Stimulated activated CD8-positive, alpha-beta memory T cell treated with anti-CD3 and anti-CD28 coated beads, Interleukin-12 subunit alpha, Interleukin-12 subunit beta, amount 100 ng/mL, for 24 hours (primary cell): ENCODE results near the gene G3BP2.

Source experiments
- DNase-seq: peaks from one replicate; pipeline ENCODE4 v3.0.0-alpha.2; 2020; ENCODE audit errors: extremely low read depth

Gene G3BP2

DNA sequence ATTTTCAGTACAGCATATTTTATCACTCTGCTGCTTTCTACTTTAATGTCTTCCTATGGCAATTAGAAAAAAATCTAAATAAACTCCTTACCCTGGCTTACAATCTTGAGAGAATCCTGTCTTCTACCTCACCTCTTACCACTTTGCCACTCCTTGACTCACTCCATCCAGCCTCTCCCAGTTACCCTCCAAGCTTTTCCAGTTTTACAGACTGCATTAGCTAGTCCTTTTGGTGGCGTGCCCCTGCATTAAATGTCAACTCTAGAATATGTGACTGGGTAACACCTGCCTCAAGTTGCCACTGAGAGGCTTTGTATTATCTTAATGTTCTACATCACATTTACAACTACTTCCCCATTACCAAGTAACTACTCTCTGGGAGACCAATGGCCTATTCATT is 35.4 kb downstream of the G3BP2 start:
- DNase-seq: no peak

DNA sequence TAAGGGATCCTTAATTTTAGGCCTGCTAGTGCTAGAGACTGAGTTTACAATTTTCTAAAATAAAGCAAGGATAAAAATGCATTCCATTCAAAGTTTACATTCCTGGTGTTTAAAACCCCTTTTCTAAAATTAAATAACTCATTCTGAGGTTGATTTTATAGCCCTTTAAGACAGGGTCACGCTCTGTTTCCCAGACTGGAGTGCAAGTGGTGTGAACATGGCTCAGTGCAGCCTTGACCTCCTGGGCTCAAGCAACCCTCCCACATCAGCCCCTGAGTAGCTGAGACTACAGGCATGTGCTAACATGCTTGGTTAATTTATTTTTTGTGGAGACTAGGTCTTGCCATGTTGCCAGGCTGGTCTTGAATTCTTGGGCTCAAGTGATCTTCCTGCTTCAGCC is 36.0 kb downstream of the G3BP2 start:
- no peak for DNase-seq

DNA sequence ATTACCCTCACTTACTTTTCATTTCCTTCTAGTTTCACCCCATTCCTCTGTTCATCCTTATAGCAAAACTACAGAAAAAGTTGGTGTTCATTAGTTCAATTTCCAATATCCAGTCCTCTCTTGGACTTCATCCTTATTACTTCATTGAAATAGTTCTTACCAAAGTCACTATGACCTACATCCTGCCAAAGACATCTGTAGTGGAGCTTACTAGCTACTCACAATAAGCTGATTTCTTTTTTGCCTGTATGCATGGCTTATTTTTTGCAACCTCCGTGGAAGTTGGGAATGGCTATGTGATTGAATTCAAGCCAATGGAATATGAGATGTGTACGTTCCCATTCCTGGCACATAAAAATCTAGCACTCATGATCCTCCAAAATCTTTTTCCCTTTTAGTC is 38.3 kb downstream of the G3BP2 start:
- DNase-seq: no peak

DNA sequence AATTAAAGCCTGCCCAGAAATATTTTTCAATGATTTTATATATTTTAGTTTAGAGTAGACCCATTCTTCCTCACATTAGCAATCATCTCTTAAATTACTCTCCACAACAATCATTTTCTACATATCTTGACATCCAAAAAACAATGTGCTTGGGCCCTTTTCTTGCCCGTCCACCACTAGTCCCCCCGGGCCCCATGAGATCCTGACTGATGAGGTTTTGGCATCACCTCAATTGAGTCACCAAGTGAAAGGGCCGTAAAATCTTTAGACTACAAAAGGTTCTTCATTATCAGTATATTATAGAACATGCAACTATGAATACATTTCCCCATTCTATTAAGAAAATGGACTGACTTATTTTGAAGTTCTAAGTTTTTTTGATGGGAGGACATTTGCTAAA is 38.9 kb downstream of the G3BP2 start:
- no peak for DNase-seq

DNA sequence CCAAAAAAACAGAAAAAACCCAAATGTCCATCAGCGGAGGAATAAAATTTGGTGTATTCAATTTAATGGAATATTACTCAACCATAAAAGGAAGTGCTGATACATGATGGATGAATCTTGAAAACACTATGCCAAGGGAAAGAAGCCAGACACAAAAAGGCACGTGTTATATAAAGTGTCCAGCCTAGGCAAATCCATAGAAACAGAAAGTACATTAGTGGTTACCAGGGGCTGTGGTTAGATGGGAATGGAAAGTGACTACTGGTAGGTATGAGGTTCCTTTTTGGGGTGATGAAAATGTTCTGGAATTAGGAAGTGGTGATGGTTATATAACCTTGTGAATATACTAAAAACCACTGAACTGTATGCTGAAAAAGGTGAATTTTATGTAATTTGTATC is 39.4 kb downstream of the G3BP2 start:
- DNase-seq: no peak

DNA sequence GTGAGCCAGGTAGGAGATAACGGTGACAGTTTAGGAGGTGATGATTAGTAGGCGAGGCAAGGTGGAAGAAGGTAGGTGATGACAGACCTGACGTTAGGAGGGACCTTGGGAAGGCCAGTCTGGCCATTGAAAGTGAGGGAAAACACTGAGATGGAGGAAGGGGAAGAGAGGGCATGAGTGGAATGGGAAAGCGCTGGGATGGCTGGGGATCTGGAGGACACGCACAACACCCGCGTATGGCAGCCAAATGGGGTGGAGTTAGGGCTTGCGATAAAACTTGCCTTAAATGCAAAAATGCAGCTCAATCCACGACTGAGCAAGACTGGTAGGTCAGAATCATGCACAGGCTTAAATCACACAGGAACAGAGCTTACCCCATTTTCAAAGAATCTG is 42.3 kb downstream of the G3BP2 start:
- DNase-seq: no peak

DNA sequence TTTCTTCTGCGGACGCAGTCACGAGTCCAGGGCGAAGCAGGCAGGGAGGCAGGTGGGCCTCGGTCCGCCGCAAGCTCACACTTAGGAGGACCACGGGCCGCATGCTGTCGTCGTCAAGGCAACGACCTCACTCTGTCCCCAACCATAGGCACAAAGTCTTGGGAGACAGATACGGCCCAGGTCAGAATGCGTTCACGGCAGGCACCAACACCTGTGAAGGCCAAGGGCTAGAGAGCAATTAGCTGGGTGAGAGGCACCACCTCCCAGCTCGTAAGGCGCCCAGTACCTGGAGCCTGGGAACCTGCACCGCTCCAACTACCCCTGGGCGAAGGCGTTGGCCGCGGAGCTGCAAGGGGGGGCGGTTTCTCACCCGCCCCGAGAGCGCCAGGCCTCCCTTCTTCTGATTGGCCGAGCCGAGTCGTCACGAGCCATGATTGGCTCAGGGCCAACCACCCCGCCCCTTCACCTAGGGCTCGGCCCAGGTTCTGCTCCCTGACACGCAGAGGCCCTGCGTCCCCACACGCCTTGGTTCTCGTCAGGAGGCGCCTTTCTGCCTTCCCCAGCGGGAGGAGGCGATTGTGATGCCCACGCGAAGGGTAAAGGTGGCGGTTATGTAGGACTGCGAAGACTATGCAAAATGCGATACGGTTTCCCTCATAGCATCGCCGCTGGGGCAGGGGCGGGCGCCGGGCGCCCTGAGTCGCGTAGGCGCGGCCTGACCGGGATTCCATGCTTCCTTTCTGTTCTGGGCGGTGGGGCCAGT is 42.9 kb downstream of the G3BP2 start, which contains the start of gene CDKL2:
Gene CDKL2, minus strand, starts transcription at position 355 of the 763 bp plus-strand sequence. CDS start 4,540 bp downstream, outside the sequence.
- peak; percentile 69 for DNase-seq

DNA sequence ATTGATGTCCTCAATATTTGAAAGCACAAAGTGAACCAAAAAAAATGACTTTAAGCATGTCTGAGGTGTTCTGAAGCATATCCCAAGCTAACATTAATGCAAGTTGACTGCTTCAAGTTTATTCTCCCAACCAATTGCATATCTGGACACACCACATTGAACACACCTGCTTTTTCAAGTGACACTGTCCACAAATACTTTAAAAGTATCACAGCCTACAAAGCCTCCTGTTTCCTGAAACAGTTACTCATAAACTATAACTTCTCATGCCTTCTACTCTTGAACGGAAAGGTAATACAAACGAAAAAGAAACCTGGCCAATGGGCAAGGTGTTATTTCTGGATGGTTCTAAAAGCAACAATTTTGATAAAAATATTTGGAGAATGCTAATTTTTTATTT is 44.0 kb downstream of the G3BP2 start:
- DNase-seq: no peak

DNA sequence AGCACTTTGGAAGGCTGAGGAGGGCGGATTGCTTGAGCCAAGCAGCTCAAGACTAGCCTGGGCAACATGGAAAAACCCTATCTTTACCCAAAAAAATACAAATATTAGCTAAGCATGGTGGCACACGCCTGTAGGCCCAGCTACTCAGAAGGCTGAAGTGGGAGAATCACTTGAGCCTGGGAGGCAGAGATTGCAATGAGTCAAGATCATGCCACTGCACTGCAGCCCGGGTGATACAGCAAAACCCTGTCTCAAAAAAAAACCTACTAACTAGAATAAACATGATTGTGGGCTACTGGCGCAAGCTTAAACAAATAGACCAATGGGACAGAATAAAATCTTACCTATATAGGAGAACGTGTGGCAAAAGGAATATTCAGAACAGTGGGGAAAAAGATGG is 50.2 kb downstream of the G3BP2 start:
- DNase-seq: no peak

DNA sequence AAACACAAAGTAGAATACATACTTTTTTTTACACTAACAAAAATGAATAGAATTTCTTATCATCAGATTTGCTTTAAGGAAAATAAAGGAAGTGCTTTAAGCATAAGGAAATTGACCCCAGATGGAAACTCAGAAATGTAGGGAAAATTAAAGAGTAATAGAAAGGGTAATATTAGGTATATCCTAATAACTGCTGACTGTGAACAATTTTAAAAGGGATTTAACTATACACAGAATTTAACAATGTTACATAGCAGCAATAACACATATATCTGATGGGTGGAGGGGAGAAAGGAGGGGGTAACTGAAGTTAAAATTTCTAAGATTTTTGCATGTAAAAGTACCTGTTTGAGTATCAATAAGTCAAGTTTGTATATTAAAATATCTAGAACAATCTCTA is 51.5 kb downstream of the G3BP2 start:
- DNase-seq: no peak

DNA sequence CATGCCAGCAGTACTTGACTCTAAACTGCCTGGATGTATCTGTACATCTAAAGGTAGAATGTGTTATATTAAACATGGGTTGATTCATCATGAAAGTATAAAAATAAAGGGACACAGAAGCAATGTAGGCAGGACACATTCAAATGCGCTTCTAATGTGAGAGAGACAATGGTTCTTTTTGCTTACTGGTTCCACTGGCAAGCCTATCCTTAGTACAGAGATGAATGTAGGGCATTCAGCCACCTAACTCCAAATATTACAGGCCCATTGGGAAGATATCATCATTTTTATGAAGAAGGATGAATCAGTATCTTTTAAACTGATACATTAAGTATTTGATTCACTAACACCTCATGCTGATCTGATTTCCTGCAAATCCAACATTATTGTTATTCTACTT is 60.9 kb downstream of the G3BP2 start:
- no peak for DNase-seq

DNA sequence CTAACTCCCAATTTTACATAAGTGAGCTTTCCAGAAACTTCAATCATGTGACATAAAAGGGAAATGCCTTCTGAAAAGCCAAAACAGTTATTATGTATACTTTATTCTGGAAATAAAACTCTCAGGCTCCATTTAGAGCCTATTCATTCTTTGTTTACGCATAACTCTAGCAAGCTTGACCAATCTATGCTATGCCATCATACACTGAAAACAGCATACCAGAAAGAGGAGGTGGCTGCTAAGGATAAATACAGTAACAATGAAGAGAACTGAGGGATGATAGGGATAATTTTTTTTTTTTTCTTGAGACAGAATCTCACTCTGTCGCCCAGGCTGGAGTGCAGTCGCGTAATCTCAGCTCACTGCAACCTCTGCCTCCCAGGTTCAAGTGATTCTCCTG is 67.3 kb downstream of the G3BP2 start:
- no peak for DNase-seq

DNA sequence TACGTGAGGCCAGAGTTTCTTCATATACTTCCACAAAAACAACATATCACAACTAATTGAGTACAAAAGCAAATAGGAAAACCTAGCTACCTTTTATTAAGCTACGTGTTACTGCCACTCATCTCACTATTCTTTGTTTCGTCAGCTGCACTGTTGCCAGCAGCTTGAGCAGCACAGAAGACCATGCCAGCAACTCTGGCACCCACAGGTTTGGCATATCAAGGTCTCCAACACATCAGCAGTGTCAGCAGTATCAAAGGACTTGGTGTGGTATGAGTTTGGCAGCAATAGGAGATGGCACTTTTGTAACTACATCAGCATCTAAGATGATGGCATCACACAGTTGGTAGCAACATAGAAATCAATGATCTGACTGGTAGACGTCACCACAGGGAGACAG is 73.6 kb downstream of the G3BP2 start:
- no peak for DNase-seq

DNA sequence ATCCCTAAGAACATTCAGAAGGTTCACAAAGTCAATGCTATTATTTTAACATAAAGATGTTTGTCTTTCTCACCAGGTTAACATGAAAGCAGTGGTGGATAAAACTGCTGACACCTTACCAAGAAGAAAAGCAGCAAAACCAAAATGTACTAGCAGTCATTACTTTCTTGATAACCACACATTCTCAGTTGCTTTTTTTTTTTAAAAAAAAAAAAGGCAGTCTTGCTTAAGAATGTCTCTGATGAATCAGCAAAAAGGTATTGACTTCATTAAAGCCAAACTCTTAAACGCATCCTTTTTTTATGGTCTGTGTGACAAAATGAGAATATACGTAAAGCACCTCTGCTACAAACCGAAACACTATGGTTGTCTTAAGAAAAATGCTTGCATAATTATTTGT is 74.8 kb downstream of the G3BP2 start:
- no peak for DNase-seq

DNA sequence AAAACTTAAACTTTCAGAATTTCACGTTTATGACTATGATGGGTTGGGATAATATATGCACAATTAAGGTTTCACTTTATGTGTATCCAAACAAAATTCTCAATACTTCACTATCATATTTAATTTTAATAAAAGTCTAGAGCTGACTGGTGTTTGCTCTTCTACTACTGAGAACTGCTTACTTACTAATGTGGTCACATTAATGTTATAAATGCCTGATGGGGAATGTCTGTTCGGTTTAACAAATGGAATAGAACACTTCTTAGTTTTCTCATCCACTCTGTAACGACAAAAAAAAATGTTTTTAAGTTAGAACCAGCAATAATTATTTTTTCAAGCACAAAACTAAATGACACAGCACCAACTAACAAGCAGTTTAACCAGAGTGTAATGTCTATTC is 77.2 kb downstream of the G3BP2 start:
- DNase-seq: no peak

DNA sequence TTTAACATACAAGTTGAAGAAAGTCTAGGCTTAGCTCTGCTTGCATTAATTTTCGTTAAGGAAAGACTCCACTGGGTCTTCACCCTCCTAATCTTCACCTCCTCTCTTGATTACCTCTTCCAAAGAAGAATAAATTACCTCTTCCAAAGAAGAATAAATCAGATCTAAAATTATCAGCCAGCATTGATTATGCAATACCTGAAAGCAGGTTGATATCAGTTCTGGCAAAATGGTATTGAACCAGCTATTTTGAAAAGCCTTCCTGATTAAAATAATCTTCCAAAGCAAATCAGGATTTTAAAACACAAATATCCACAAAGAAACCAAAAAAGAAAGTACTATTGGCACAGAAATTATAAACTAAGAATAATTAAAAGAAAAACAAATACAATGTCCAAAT is 79.8 kb downstream of the G3BP2 start:
- no peak for DNase-seq
